SW480 (cell line): ENCODE results near the gene THADA.
"Not testable (repeated sequence)": the region's sequence is repeated elsewhere in the genome, so short reads cannot be mapped to it uniquely, and the experiment has no call there.

Source experiments
- DNase-seq: peaks from one replicate; pipeline ENCODE4 v3.0.0-alpha.2; 2016; ENCODE audit warnings: low spot score

Gene THADA

GRCh38 chr2:43539436-43539835, 56.4 kb downstream of the THADA start:
- no peak for DNase-seq

DNA sequence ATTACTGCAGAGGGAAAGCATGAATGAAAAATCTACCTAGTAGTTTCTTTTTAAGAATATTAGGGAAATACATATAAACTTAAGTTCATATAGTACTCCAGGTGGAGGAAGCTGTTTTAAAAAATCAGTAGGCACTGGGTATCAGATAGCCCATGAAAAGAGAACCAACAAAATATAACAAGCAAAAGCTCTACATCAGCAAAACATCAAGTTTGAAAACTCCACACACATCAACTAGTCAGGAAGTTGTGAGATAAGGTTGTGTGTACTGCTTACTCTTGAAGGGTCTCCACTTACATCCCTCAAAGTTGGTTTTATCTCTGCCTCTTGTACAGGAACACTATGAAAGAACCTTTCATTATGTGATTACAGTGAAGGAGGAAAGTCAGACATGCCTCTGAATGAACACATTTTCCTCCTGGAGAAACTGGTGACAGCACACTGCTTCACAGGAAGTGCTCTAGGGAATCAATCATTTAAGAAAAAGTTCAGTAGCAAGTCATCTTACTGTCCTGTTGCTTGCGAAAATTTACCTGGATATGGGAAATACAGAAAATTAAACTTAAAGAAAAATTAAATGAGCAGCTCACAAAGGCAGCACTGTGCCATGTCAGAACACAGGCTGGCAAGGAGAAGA, 57.7 kb downstream of the THADA start:
- no peak for DNase-seq

DNA sequence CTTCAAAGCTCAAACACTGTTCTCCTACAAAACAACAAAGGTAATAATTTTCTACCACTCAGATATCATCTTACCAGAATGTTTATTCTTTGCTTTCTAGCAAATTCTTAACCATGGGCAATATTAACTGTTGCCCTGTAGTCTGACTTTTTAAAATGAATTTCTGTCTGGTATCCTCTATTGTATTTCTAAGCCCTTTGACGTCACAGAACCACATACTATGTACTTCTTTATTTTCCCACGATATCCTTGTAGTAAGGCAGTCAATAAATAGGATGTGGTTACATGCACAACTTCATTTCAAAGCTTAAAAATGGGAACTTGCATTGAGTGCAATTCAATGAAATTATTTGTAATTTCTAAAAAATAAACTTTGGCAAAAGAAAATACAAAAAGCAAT, 58.7 kb downstream of the THADA start:
- no peak for DNase-seq

DNA sequence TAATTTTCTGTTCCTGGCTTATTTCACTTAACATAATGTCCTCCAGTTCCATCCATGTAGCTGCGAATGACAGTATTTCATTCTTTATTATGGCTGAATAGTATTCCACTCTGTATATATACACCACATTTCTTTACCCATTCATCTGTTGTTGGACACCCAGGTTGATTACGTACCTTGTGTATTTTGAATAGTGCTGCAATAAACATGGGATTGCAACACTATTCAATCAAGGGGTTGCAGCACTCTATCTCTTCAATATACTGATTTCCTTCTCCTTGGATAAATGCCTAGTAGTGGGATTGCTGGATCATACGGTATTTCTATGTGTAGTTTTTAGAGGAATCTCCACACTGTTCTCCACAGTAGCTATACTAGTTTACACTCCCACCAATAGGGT, 61.3 kb downstream of the THADA start:
- DNase-seq: no peak

DNA sequence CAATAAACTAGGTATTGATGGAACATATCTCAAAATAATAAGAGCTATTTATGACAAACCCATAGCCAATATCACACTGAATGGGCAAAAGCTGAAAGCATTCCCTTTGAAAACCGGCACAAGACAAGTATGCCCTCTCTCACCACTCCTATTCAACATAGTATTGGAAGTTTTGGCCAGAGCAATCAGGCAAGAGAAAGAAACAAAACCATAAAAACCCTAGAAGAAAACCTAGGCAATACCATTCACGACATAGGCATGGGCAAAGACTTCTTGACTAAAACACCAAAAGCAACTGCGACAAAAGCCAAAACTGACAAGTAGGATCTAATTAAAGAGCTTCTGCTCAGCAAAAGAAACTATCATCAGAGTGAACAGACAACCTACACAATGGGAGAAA, 63.3 kb downstream of the THADA start:
- not testable (repeated sequence) for DNase-seq

DNA sequence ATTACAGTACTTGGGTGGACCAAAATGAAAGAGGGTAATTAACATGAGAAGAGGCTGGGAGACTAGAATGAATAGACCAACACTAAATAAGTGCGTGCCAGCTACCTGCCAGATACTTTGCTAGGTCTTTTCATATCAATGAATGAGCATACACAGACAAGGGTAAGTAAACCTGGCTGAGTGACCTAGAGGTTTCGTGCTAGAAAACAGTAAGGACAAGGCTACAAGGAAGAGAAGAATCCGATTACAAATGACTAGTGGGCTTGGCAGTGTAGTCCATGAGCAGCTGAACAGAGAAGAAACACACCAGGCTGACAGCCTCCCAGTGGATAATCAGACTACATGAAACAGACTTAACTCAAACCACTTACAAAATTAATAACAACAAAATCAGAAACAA, 64.6 kb downstream of the THADA start:
- DNase-seq: no peak

- no peak for DNase-seq
These were observed 68.8 kb downstream of the THADA start for GRCh38 chr2:43526994-43527393.

DNA sequence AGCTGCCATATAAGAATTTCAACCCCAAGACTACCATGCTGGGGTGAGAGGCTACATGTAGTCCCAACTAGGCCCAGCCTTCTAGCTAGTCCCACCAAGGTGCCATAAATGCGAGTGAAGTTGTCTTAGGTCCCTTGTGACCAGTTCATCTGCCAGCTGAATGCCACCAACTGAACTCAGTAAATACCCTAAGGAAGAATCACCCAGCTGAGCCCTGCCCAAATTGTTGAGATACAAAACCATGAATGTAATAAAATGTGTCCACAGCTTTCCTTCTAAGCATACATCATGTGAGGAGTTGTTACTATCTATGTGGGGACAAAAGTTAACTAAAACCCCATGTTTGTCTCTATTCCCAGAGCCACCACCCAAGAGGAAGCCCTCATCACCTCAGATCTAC, 70.3 kb downstream of the THADA start:
- DNase-seq: no peak

DNA sequence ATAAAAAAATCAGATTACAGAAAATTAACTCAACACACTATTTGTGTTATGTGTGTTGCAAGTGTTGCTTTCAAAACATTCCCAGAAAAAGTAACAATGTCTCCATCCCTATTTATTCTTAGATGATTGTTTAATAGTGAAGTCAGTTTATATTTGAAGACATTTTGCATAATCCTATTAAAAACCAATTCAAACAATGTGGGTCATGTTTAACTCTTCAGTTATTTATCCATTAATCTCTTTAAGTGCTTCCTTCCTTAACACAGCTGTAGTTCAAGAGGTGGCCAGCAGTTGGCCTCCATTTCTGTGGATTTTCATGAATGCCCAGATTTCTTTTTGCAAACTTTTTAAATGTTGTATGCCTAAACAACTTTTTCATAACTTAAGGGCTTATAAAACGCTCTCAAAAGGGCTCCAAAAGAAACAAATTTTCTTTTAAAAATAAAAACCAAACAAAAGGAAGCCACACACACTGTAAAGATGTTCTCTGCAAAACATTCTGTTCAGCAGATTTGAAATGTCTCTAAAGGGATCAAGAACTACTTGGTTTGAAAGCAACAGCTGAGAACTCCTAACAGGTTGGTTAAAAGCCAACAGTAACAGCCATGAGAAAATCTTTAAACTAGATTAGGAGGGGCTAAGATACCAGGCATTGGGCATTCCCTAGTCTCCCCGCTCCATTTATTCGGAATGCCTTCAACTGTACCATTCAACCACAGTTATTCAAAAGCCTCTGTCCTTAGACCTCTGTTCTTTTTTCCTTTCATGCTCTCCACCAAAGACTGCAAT, 71.5 kb downstream of the THADA start:
- DNase-seq: no peak

- no peak for DNase-seq
These were observed 73.7 kb downstream of the THADA start for GRCh38 chr2:43522177-43522576.

DNA sequence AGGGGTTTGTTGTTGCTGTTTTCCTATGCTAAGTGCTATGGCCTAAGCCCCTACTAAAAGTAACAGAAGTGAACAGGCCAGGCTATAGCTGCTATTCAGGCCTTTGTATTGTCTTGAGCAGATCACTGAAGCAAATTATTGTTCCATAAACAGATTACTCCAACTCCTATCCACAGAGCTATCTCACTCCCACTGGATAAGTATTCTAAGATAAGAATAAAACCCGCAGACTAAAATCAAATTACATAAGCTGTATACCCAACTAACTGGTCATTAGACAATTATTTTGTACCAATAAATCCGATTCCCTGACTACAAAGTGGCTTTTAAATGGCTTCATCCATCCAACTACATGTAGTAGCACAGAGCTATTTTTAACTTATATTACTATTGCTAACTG, 74.3 kb downstream of the THADA start:
- DNase-seq: no peak

GRCh38 chr2:43520919-43521318, 74.9 kb downstream of the THADA start:
- DNase-seq: no peak

- no peak for DNase-seq
These were observed 76.1 kb downstream of the THADA start for GRCh38 chr2:43519643-43520221.

DNA sequence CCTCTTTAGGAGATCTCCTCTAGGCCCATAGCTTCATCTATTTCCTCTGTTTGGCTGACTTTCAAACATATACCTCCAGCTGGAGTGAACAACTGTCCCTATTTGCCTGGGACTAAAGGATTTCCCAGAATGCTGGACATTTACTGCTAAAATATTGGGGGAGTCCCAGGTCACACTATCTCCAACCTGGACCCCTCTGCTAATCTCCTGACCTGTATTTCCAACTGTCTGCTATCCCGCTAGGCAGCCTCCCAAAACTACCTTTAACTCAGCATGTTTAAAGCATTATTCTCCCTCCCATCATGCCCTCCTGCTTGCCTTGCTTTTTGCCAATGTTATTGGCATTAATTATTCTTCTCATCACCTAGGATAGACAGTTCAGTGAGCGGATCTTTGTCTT, 77.1 kb downstream of the THADA start:
- no peak for DNase-seq

DNA sequence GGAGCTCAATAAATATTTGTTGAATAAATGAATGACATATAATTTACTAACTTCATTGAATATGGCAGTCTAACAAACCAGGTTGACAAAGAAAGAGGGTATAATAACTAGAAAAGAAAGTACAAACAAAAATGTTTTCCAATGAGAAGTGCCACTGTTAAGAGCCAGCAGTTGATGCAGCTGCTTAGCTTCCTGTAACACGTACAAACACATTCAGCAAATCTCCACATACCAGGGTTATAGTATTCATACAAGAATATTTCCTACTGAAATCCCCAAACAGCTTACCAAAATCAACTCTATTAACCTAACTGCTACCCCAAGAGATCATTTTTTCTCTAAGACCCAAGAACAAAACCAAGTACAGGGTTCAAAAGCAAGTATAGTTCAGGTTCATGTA, 77.7 kb downstream of the THADA start:
- DNase-seq: no peak

DNA sequence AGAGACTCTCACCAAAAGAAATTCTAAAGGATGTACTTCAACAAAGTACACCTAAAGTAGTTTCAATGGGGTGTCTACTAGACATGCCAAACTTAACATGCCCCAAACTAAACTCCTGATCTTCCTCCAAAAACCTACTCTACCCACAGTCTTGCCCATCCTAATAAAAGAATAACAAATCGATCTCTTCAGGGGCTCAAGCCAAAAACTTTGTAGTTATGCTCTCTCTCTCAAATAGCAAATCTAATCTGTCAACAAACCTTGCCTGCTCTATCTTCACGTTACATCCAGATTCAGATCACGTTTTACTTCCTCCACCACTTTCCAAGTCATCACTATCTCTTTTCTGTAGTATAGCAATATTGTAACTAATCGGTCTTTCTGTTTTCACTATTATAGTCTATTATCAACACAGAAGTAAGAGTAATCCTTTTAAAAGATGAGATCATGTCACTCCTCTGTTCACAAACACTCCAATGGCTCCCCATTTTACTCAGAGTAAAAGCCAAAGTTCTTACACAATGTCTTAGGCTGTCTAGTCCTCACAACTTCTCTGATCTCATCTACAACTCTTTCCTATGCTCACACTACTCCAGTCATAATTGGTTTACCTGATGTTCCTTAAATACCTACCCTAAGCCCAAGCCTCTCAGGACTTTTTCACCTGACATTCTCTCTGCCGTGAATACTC, 79.9 kb downstream of the THADA start:
- DNase-seq: no peak

DNA sequence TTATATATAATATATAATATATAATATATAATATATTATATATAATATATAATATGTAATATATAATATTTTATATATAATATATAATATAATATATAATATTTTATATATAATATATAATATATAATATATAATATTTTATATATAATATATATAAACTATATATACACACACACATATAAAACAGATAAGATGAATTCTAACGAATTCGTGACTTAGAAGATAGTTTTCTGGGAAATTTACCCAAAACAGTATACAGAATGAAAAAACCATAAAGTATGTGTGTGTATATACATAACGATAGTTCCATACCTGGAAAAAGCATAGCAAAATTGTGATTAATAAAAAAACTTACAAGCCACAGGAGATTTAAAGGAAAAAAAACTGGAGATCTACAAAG, 80.6 kb downstream of the THADA start:
- no peak for DNase-seq

DNA sequence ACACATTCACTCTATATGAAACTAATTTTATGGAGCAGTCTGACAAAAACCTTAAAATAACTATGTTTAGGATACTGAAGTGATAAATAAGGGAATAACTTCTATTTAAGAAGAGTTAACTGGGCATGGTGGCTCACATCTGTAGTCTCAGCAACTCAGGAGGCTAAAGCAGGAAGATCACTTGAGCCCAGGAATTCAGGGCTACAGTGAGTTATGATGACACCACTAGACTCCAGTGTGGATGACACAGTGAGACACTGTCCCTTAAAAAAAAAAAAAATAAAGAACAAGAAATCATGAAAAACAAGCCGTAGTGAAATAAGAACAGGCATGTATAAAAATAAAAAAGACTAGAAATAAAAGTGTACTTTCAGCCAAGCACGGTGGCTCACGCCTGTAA, 82.0 kb downstream of the THADA start:
- DNase-seq: no peak

- no peak for DNase-seq
These were observed 82.6 kb downstream of the THADA start for GRCh38 chr2:43513216-43513615.

DNA sequence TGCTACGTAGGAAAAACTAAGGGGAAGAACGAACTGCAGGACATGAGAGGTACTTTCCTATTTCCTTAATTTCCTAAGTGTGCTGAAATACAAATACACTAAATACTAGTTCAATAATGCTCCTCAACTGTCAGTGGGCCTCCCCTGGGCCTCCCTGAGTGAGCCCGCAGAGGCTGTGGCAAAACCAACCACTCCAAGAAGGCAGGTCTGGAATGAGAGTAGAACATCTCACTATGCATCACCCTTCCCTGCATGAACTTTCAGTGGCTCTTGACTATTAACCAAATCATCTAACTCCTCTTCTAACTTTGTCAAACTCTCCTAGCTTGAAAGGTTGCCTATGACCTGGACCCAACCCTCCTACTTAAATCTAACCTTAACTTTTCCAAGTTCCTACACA, 84.6 kb downstream of the THADA start:
- no peak for DNase-seq

GRCh38 chr2:43509886-43510285, 86.0 kb downstream of the THADA start:
- DNase-seq: no peak

GRCh38 chr2:43508209-43508608, 87.6 kb downstream of the THADA start:
- no peak for DNase-seq

GRCh38 chr2:43507137-43507536, 88.7 kb downstream of the THADA start:
- DNase-seq: no peak
